GM18520 (cell line): ENCODE data around the gene MED26.
"Not testable (repeated sequence)": the region's sequence is repeated elsewhere in the genome, so short reads cannot be mapped to it uniquely, and the experiment has no call there.

Experiments
- ATAC-seq: cut with Tn5 transposase; IDR thresholded peaks from one replicate; pipeline ENCODE4 v1.9.1; 2021; ENCODE audit not compliant: unreplicated experiment

MED26 gene

DNA sequence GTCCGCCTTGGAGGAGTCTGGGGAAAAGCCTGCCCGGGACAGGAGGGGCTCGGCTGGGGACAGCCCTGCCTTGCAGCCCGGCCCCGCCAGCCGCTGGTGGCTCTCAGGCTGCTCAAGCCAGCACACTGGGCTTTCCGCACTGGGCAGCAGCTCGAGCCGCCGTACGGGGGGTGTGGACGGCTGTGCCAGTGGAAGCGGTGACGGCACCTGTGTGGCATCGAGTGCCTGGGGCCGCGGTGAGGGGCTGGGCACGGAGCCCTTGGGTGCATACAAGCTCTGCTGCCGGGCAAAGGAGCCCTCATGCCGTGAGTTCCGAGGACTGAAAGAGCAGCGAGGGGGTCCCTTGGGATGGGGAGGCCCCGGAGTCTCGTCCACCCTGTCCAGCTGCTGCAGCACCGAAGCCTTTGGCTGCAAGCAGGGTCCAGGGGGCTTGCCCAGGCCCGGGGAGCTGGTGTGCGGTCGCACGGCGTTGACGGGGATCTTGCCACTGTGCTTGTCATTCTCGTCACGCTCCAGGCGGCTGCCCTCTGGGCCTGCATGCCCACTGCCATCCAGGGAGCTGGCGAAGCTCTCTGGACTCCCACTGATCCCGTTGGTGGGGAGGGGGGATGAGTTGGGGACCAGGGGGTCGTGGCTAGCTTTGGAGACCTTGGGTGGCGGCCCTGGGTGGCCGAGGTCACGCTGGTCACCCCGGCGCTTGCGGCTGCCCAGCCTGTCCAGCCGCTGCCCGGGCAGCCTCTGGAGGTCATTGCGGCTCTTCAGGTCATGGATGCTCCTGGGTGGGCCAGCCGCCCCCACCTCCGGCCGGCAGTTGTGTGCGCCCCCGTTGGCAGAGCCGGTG, 51.1 kb downstream of the MED26 start:
- no peak for ATAC-seq

DNA sequence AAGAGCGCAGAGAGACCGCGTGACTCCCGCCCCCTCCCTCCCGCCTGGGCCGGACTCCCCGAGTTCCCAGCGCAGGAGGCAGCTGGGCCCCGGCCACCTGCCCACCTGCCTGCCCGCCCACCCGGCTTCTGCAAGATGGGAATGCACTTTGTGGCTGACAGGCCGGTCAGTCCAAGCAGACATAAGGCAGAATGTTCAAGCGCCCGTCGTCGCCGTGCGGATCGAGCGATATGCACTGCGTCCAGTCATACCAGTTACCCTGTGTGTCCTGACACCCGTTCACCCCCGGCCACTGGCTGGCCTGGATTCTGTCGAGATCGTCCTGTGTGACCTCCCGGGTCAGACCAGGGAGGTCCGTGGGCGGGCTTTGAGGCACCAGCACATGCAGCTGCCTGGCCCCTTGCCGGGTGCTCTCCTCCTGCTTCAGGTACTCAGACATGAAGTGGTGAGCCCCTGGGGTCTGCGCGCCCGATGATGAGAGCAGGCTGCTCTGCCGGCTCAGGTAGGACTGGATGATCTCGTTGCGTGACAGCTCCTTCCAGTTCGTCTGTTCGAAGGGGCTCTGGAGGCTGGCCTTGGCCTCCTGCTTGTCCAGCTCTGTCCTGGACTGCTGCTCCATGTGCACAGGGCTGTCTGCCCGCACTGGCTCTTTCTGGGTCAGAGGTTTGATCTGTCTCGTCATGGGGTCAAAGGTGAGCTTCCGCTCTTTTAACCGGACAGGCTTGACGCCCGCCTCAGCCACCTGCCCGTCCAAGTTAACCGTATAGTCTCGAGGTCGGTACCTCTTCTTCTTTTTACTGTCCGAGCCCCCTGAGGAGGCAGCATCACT, 51.9 kb downstream of the MED26 start:
- ATAC-seq, result no peak

DNA sequence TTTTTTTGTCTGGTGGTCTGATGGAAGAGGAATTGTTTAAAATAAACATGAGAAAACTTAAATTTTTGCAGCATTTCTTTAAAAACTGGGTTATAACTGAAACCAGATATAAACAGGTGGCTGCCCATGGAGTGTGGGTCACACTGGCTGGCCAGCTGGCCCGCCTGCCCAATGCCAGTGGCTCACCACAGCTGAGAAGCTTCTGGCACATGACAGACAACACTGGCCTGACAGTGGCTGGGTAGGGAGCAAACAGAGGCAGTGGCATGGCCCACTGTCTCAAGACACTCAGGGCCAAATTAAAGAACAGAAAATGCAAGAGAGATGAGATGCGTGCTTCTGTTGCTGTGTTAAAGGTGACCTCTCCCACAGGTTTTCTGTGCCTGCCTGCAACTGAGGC, 52.7 kb downstream of the MED26 start:
- ATAC-seq, result no peak

DNA sequence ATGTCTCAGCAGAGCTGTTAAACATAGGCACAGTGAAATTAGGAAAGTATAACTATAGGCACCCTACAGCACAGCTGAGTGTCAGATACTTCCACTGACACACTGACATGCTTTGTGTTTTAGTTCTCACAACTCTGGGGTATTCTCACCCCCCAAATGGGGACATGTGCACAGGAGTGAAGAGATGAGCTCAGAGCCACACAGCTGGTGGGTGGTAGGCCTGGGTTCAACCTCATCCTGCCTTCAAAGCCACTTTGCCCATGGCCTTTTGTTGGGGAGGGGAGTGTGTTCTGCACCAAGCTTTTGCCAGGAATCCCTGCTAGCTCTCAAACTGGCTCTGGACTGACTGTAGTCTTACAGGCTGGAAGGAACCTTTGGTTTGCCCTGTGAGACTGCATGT, 54.1 kb downstream of the MED26 start:
- no peak for ATAC-seq

DNA sequence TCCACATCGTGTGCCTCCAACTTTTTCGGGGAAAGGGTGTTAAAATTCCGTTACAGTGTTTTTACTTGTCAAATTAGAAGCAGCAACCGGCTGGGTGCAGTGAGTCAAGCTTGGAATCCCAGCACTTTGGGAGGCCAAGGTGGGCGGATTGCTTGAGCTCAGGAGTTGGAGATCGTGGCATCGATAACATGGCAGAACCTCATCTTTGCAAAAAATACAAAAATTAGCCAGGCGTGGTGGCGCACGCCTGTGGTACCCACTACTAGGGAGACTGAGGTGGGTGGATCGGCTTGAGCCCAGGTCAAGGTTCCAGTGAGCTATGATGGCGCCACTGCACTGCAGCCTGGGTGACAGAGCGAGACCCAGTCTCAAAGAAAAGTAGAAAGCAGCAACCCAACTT, 54.7 kb downstream of the MED26 start:
- no peak for ATAC-seq

DNA sequence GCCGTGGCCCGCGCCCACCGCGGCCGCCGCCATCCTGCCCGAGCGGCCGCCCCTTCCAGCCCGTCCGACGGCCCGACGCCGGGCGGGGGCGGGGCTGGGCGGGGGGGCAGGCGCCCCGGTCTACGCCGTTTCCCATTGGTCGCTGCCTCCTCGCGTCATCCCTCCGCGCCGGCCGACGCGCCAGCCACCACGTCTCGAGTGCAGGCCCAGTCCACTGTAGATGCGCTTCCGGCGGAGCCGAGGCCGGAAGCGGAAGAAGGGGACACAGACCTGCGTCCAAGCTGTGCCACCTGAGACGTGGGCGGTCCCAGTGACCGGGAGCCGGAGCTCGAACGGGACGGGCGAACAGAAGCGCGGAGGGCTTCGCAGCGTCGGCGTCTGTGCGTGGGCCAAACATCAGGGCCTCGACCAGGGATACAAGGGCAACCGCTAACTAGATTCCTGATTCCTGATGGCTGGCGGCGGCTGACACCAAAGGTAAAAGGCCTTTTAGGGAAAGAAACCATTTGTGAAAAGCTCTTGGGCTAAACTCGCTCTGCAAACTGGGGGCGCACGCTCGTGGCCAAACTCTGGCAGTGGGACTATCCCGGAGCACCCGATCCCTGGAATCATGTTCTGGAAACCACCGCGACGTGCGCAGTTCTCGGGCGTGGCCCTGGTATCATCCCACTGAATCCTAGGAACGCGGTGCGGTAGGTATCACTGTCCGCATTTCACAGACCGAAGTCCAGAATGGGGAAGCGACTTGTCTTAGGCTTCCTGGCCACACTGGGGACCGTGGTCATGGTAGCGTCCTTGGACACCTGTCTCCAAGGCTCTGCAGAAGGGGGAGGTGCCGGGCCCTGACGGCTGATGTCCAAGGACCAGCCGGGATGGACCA, 55.4 kb downstream of the MED26 start, which contains the start of gene SLC35E1:
TSS of gene SLC35E1 (minus strand) at position 84 of the 880 bp plus-strand sequence. CDS start at position 33, 51 bp downstream.
- ATAC-seq, result peak; percentile 90

DNA sequence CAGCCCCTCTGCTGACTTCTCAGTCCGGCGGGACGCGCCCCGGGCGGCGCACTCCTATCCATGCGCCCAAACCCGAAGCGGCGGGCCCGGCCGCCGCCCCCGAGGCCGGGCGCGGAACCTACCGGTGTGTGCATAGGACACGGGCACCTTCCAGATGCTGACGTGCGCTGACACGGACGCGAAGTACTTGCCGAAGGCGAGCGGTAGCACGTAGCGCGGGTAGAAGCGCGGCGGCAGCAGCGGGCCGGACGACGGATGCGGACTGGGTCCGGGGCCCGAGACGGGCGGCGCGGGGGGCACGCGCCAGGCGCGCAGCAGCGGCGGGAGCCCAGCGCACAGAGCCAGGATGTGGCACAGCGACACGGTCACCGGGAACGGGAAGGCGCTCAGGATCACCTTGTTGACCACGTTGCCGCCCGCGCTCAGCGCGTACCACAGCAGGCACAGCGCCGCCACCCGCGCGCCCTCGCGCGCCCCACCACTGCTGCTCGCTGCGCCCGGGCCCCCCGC, 56.1 kb downstream of the MED26 start:
- peak; percentile 23 for ATAC-seq

DNA sequence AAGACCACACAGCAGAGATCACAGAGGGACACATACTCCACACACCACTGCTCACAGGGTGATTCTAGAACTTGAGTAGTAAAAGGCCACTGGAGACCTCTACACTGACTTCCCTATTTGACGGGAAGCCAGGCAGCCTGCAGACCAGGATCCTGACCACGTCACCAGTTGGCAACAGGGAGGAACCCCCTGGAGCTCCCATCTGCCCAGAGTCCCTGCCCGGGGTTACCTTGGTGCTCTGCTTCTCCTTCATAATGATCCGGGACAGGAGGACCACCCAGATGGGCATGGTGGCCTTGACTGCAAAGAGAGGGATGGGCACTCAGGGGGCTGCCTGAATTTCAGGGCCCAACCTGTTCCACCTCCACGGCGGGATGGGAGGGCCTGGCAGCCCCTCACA, 56.7 kb downstream of the MED26 start:
- ATAC-seq, result no peak

DNA sequence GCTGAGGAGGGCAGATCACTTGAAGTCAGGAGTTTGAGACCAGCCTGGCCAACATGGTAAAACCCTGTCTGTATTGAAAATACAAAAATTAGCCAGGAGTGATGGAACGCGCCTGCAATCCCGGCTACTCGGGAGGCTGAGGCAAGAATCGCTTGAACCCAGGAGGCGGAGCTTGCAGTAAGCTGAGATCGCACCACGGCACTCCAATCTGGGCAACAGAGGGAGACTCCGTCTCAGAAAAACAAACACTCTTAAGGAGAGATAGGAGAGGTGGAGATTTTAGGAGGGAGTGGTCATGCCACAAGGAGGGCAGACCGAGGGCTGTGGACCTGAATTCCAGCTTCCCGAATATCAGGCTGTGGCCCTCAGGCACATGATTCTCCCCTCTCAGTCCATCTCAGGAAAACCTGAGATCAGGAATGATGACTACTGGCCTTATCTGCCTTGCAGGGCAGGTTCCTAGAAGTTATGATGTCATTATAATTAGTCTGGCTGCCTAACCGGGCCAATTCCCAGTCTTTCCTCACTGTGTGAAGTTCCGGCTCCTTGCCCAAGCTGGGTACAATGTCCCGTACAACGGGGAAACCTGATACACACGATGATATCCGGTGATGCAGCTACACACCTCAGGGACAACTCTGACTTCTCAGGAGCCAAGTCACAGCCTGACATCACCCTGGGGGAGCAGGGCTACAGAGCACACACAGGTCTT, 58.2 kb downstream of the MED26 start:
- no peak for ATAC-seq

DNA sequence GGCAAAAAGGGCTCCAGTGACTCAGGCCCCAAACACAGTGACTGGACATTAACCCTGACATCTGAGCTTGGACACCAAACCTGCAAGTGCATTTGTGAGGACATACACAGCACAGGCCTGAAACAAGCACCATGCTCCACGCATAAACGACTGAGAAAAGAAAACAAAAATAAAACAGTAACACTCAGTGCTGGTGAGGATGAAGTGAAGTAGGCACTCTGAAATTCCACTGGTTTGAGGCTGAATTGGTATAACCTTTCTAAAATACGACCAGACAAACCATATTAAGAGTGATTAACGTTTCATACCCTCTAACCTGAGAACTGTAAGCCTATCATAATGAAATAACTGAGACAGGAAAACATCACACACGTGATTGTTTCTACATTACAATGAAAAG, 61.3 kb downstream of the MED26 start:
- no peak for ATAC-seq

DNA sequence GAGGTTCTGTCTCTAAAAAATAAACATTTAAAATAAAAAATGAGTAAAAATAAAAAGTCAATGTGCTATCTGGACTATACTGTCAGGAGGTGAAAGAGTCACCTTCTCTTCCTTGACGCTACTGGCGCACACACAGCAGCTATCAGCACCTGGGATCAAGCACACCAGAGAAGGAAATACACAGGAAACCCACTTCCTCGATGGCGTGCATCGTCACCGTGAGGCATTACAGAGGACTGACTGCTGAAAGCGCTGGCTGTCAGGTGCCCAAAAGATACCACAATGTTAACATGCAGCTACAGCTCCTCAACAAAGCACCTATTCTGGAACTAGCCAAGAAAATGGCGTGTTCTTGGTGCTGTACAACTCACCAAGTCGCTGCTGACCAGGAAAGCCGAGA, 61.8 kb downstream of the MED26 start:
- ATAC-seq, result no peak

DNA sequence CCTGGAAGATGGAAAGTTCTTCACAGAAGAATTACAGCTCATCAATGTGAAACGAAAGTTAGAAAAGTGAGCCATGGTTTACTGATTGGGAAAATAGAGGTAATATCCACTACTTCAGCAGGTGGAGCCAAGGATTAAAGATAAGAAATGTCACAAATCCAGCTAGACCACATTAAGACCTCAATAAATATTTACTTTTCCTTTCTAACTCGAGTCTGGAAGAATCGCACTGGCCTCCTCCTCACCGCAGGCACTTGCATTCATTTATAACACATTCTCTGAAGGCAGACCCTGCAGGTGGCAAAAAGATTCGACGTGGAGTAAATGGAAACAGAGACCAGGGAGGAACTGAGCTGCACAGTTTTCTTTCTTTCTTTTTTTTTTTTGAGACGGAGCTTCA, 63.2 kb downstream of the MED26 start:
- ATAC-seq, result no peak

DNA sequence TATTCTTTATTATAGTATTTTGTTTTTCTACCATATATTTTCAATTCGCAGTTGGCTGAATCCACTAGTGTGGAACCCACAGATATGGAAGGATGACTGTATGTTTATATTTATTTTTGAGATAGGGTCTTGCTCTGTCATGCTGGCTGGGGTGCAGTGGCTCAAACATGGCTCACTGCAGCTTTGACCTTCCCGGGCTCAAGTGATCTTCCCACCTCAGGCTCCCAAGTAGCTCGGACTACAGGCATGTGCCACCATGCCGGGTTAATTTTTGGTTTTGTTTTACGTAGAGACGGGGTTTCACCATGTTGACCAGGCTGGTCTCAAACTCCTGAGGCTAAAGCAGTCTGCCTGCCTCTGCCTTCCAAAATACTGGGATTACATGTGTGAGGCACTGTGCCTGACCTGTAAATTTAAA, 65.4 kb downstream of the MED26 start:
- ATAC-seq, result no peak

DNA sequence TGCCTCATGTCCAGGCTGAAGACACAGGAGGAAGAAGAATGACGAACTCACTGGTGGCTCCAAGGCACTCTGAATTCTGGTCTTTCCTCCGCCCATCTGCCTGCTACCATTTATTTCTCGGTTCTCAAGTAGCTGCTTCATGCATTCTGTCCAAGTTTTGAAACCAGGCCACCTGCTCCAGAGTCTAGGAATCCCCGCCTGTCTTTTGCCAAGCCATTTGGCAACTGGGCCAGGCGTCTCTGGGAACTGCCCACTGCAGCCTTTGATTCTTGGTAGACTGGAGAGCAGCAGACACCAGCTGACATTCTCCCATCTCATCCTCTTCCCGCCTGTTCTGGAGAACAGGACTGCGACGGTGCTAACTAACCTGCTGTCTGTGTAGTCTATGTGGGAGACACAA, 66.6 kb downstream of the MED26 start:
- ATAC-seq, result no peak

DNA sequence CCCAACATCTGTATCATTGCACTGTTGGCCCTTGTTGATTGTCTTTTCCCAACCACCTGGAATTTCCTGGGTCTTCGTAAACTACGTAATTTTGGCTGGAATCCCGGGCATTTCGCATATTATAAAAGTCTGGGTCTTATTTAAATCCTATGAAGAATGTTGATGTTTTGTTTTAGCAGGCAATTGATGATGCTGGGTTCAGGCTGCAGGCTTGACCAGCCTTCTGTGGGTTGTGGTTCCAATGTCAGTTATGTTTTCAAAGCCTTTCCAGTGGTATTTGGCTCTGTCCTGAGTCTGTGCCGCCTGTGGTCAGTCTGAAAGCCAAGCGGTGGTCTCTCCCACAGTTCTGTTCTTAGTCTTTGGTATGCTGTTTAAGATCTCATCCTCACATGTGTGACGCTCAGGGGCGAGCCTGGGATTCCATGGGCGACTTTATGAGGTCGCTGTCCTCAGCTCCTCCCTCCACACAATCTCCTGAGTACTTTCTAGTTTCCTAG, 68.2 kb downstream of the MED26 start:
- ATAC-seq, result no peak

DNA sequence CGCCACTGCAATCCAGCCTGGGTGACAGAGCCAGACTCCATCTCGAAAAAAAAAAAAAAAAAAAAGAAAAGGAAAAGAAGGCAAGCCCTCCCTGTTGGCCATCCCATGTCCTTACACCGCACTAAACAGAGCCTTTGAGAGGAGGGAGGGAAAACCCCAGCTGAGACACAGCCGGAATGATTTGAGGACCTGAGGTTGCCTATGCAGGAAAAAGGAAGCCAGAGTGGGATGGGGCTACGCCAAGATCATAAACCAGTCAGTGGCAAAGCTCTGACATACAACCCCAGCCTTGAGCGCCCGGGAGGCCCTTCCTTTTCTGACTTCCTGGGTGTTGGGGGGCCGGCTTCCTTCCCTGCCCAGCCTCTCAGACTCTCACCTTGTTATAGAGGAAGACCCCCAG, 73.2 kb downstream of the MED26 start:
- ATAC-seq, result no peak

DNA sequence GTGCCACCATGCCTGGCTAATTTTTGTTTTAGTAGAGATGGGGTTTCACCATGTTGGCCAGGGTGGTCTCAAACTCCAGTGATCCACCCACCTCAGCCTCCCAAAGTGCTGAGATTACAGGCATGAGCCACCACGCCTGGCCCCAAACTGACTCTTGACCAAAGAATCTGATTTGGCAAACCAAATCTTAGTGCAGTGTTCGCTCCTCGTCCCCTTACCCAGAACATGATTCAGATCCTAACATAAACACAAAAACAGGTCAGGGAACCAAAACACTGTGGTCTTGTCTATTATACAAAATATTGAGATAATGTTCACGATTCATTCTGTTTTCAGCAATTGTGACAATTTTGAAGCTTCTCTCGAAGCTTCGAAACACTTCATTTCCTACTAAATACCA, 76.1 kb downstream of the MED26 start:
- not testable (repeated sequence) for ATAC-seq

DNA sequence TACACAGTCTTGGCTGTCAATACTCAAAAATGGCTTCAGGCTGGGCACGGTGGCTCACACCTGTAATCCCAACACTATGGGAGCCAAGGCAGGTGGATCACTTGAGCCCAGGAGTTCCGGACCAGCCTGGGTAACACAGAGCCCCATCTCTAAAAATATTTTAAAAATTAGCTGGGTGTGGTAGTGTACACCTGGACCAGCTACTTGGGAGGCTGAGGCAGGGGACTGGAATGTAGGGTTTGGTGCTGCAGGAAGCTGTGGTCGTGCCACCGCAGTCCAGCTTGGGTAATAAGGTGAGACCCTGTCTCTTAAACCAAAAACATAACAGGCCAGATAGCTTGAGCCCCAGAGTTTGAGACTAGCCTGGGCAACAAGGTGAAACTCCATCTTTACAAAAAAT, 79.0 kb downstream of the MED26 start:
- no peak for ATAC-seq

DNA sequence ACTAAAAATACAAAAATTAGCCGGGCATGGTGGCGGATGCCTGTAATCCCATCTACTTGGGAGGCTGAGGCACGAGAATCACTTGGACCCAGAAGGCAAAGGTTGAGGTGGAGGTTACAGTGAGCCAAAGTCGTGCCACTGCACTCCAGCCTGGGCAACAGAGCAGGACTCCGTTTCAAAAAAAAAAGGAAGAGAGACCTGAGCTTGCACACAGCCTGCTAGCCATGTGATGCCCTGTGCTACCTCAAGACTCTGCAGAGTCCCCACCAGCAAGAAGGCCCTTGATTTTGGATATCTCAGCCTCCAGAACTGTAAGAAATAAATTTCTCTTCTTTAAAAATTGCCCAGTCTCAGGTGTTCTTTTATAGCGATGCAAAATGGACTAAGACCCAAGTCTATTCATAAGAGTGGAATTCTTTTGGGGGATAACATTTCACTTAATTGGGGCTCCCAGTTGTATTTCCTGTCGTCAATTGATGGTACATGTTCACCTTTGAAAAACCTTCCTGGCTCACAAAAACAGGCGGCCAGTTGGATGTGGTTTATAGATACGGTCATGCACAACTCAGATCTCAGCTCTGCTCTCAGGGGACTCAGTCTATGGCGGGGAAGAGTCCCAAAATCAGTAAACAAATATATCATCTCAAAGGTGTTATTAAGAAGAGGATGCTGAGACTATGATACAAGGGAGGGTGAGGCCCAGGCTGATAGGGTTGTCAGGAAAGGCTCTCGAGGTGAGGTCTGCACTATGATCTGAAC, 83.4 kb downstream of the MED26 start:
- no peak for ATAC-seq
